Measurements from ENCODE around the gene ATP1A1. TPM values are rescaled to one million over a fixed set of nuclear protein-coding genes. Genes with fewer than 3 reads are reported as not detected.

The ATP1A1 gene
- total RNA-seq, 1 donor from 2014 or later: 192 TPM

Other genes starting within 250 kb of the ATP1A1 start
- gene CD58, start 197.8 kb downstream of the ATP1A1 start, total RNA-seq: 25.3 TPM

Data from cardiac septum (tissue), 1 donor.